Activated CD4-positive, alpha-beta T cell treated with anti-CD3 and anti-CD28 coated beads, Interleukin-2, amount 10 ng/mL, durations not matched to agents 24 days and 14 days (primary cell): ENCODE results near the gene GBP1. TPM values are rescaled to one million over a fixed set of nuclear protein-coding genes. Genes with fewer than 3 reads are reported as not detected.
A peak's percentile ranks its signal among the peaks of the same experiment; 100 is the strongest.

Experiments
- DNase-seq: peaks from one replicate; pipeline ENCODE4 v3.0.0; 2022
- H3K27ac Mint-ChIP-seq: one replicate; pipeline ENCODE4 v1.8.0; 2022; ENCODE audit warnings: mild to moderate bottlenecking, mixed read lengths
- H3K27me3 Mint-ChIP-seq: one replicate; pipeline ENCODE4 v1.8.0; 2022; ENCODE audit warnings: mixed read lengths
- H3K36me3 Mint-ChIP-seq: one replicate; pipeline ENCODE4 v1.8.0; 2022; ENCODE audit warnings: low read depth, mild to moderate bottlenecking, mixed read lengths
- H3K4me1 Mint-ChIP-seq: one replicate; pipeline ENCODE4 v1.8.0; 2021; ENCODE audit warnings: mixed read lengths
- H3K4me3 Mint-ChIP-seq: one replicate; pipeline ENCODE4 v1.8.0; 2022; ENCODE audit warnings: mild to moderate bottlenecking, moderate library complexity, mixed read lengths
- H3K9me3 Mint-ChIP-seq: one replicate; pipeline ENCODE4 v1.8.0; 2021; ENCODE audit warnings: mixed read lengths
- intact Hi-C: fragments of 100-400 bp; cut with micrococcal nuclease; formaldehyde crosslinking; loops from one replicate; pipeline ENCODE4 v1.15.1; 2023
- total RNA-seq: library from RNA; stranded (reverse); gene quantifications from 2 replicates; pipeline ENCODE4 v1.2.3, GENCODE V29; 2022

GBP1 gene, protein sequence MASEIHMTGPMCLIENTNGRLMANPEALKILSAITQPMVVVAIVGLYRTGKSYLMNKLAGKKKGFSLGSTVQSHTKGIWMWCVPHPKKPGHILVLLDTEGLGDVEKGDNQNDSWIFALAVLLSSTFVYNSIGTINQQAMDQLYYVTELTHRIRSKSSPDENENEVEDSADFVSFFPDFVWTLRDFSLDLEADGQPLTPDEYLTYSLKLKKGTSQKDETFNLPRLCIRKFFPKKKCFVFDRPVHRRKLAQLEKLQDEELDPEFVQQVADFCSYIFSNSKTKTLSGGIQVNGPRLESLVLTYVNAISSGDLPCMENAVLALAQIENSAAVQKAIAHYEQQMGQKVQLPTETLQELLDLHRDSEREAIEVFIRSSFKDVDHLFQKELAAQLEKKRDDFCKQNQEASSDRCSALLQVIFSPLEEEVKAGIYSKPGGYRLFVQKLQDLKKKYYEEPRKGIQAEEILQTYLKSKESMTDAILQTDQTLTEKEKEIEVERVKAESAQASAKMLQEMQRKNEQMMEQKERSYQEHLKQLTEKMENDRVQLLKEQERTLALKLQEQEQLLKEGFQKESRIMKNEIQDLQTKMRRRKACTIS
- 36.9 and 38.3 TPM in 2 replicates for total RNA-seq

DNA sequence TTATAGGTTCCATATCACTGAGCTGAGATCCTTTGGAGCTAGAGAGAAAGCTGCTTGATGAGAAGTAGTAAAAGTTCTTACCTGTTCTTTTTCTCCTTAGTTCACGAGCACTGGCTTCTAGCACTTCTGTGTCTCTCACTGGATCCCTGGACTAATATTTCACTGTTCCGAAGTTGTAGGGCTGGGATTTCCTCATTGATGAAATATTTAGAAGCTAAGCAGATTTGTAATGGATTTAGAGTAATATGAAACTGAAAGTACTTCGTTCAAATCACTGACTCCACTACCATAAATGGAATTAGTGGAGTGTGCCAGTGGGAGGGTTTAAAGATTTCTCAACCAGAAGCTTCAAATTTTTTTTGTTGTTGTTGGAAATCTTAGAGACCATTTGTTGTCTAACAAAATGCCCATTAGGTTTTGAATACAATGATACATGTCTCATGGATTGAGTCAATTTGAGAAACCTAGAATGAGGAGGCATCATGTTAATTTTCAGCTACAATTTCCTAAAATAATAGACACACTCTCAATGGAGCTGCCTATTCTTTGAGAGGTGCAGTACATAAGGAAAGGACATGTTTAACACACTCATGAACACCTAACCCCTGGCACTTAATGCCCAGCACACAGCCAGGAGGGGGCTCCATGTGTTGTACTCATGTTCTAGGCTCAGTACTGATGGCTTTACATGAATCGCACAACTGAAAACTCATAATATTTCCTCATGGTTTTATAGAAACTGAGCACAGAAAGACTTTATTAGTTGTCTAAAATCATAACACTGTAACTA lies at the start of gene GBP1:
TSS of gene GBP1 (minus strand) at position 130 of the 790 bp plus-strand sequence. CDS start 1,974 bp downstream, outside the sequence.
- DNase-seq = peak; percentile 79
- Mint-ChIP-seq H3K9me3 (peaks cover 3% of the 10 kb centered on the region), H3K36me3 (peaks cover 29% of the 10 kb centered on the region), H3K27me3 (no peaks in the 10 kb centered on the region), H3K27ac (peak within 1 kb of the TSS; percentile 96), H3K4me1 (peaks cover 59% of the 10 kb centered on the region), H3K4me3 (peak within 1 kb of the TSS; percentile 96)
- intact Hi-C loops = loop anchor here (2.0 kb wide), 3 partner anchors 24 to 62 kb away; partner anchors contain the start of genes GBP2 and GBP3

DNA sequence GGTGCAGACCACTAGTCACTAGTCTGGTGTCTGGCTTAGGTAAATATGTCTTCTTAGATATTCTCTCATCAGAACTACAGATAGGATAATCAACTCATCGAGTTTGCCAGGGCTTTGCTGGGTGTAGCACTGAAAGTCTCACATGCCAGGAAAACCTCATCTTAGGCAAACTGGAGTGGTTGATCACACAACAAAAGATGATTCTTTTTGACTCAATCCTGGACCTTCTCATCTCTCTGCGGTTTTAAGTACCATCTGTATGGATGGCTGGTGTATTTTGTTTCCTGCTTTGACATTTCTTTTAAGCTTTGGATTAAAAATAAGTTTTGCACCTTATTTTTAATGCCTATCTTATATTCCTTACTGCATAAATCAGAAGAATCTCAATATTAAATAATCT lies 49.7 kb upstream of the GBP1 start:
- Mint-ChIP-seq H3K27me3 (no peaks in the 10 kb centered on the region), H3K27ac (no peak overlapping the region), H3K4me1 (peaks cover 25% of the 10 kb centered on the region), H3K9me3 (no peaks in the 10 kb centered on the region), H3K4me3 (no peak overlapping the region), H3K36me3 (peaks cover 54% of the 10 kb centered on the region)
- intact Hi-C loops = no loop called here
- no peak for DNase-seq

DNA sequence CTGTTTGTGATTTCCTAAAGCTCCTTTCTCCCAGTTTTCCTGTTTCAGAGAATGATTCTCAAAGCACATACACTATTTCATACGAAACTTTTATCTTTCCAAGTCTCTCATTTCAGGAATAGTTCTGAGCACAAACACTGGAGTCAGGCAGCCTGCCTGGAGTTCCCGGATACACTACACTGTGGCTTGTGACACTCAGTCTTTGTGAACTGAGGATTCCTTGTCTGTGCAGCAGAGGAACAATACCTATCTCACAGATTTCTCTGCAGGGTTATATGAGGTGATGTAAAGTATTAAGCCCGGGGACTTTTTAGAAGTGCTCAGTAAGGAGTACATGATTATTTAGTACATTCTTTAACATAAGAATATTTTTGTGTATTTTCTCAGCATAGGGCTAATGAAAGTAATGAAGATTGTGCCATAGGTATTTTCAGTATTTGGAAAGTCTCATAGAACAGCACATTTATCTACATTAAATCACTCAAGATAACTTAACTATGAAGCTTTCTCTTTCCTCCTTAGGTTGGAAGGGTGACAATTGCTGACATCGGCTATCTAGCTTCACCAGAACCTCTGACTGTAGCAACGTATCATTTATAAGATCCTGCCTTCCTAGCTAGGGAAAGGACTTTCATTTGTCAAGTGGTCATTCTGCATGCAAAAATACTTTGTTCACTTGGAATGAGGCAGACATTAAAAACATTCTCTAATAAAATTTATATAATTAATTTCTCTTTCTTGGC lies 48.0 kb upstream of the GBP1 start:
- no peak overlapping the region for H3K27ac Mint-ChIP-seq
- H3K36me3 Mint-ChIP-seq = peaks cover 70% of the 10 kb centered on the region
- no peaks in the 10 kb centered on the region for H3K27me3 Mint-ChIP-seq
- H3K4me1 Mint-ChIP-seq = peaks cover 29% of the 10 kb centered on the region
- no peak overlapping the region for H3K4me3 Mint-ChIP-seq
- no peaks in the 10 kb centered on the region for H3K9me3 Mint-ChIP-seq
- DNase-seq = peak; percentile 45
- intact Hi-C loops = no loop called here

DNA sequence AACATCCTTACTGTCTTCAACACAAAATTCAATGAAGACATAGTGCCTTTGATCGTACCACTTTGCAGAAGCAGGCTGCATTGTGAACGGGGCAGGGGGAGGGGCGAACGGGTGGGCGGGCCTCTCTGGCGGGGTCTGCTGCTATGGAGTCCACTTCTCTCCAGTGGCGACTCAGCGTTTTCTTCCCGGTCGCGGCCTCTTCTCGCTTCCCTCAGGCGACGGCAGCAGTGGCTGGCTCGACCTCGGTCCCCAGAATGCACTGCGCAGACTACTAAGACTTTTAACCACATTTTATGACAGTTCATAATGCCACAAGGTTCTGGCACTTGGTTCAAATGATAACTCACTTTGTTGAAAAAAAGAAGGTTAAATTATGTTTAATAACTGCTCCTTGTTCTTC lies 39.7 kb upstream of the GBP1 start:
- Mint-ChIP-seq H3K27me3 (no peaks in the 10 kb centered on the region), H3K4me1 (peaks cover 15% of the 10 kb centered on the region), H3K36me3 (peaks cover 81% of the 10 kb centered on the region), H3K9me3 (peaks cover 3% of the 10 kb centered on the region), H3K27ac (peak overlapping the region; percentile 70), H3K4me3 (no peak overlapping the region)
- intact Hi-C loops = no loop called here
- DNase-seq = no peak

DNA sequence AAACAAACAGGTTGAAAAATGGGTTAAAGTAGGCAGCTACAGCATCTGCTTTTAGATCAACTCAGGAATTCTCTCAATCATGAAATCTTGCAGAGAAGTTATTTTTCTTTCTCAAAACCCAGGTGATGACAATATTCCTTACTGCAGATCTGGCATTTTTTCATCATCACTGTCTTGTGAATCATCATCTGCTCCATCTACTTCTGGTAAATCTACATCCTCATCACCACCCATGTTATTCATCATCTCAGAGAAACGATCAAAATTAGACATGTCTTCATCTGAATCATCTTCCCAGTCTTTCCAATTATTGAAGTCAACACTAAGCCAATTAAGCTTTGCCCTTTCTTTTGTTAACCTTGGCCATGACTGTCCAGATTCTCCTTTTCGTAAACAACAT lies 39.1 kb upstream of the GBP1 start:
- Mint-ChIP-seq H3K4me3 (no peak overlapping the region), H3K27me3 (no peaks in the 10 kb centered on the region), H3K9me3 (peaks cover 3% of the 10 kb centered on the region), H3K36me3 (peaks cover 77% of the 10 kb centered on the region), H3K4me1 (peaks cover 10% of the 10 kb centered on the region), H3K27ac (peak overlapping the region; percentile 70)
- no peak for DNase-seq
- intact Hi-C loops = no loop called here

DNA sequence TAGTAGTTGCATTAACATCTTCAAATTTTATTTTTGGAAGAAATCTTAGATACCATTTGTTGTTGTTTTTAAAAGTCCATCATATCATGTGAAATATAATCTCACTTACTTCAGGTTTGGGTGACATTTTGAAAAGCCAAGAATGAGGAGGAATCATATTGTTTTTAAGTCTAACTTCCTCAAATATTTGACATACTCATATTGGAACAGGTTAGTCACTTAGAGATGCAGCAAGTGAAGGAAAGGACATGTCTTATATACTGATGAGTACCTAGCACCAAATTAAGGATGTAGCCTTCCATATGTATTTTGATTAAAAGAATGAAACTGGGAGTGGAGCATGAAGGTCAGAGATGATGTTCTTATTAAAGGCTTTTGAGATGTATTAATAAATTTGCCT lies 37.0 kb upstream of the GBP1 start:
- Mint-ChIP-seq H3K4me1 (peaks cover 12% of the 10 kb centered on the region), H3K27me3 (no peaks in the 10 kb centered on the region), H3K27ac (no peak overlapping the region), H3K9me3 (peaks cover 6% of the 10 kb centered on the region), H3K4me3 (no peak overlapping the region), H3K36me3 (peaks cover 58% of the 10 kb centered on the region)
- intact Hi-C loops = no loop called here
- DNase-seq = no peak

DNA sequence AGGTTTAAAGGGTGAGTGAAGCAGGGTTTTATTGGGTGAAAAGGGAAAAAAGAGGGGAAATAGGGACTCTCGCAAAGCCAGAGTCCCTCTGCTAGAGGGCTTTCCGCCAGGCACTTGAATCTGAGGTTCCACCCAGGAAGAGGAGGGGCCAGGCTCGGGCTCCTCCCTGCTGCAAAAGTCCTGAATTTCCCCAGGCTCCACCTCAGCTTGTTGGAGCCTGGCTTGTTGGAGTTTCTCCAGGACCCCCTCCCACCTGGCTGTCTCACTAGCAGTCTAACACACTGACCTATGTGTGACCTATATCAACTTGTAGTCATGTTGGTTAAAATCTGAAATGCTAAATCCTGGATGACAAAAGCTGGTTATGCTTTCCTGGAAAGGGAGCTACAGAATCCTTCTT lies 35.4 kb upstream of the GBP1 start:
- Mint-ChIP-seq H3K9me3 (peaks cover 16% of the 10 kb centered on the region), H3K4me1 (peaks cover 12% of the 10 kb centered on the region), H3K27ac (no peak overlapping the region), H3K27me3 (no peaks in the 10 kb centered on the region), H3K36me3 (peaks cover 46% of the 10 kb centered on the region), H3K4me3 (no peak overlapping the region)
- intact Hi-C loops = no loop called here
- DNase-seq = no peak

DNA sequence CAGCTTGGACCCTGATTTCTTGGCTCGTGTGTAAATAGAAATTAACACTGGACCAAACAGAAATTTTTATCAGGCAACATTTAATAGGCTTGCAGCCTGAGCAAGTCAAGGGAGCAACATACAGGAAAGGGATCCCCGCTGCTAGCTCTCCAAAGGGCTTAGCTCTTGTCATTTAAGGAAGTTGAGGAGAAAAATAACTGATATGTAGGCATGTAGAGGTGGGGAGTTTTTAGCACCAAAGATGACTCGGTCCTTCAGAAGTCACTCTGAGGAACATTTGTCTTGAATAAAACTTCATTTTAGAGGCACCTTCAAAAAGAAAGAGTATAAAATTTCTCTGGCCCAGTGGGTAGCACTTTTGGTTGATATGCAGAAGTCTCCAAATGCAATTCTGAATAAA lies 33.8 kb upstream of the GBP1 start:
- DNase-seq = no peak
- H3K9me3 Mint-ChIP-seq = peaks cover 16% of the 10 kb centered on the region
- intact Hi-C loops = no loop called here

DNA sequence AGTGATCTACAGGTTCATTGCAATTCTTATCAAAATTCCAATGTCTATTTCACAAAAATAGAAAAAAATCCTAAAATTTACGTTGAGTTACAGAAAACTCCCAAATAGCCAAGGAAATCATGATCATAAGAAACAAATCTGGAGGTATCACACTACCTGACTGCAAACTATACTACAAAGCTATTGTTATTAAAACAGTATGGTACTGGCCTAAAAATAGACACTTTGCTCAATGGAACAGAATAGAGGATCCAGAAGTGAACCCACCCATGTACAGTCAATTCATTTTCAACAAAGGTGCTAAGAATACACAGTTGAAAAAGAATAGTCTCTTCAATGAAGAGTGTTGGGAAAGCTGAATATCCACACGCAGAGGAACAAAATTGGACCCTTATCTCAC lies 30.7 kb upstream of the GBP1 start:
- no peak for DNase-seq
- Mint-ChIP-seq H3K9me3 (peaks cover 16% of the 10 kb centered on the region), H3K27ac (no peak overlapping the region), H3K4me3 (no peak overlapping the region), H3K36me3 (peaks cover 12% of the 10 kb centered on the region), H3K4me1 (peaks cover 2% of the 10 kb centered on the region), H3K27me3 (peaks cover 8% of the 10 kb centered on the region)
- intact Hi-C loops = no loop called here

More for the DNA sequence above, 33.8 kb upstream of the GBP1 start:
- peaks cover 5% of the 10 kb centered on the region for H3K4me1 Mint-ChIP-seq
- no peak overlapping the region for H3K4me3 Mint-ChIP-seq
- H3K36me3 Mint-ChIP-seq = peaks cover 32% of the 10 kb centered on the region
- peak overlapping the region; percentile 20 for H3K27ac Mint-ChIP-seq
- H3K27me3 Mint-ChIP-seq = peaks cover 5% of the 10 kb centered on the region

DNA sequence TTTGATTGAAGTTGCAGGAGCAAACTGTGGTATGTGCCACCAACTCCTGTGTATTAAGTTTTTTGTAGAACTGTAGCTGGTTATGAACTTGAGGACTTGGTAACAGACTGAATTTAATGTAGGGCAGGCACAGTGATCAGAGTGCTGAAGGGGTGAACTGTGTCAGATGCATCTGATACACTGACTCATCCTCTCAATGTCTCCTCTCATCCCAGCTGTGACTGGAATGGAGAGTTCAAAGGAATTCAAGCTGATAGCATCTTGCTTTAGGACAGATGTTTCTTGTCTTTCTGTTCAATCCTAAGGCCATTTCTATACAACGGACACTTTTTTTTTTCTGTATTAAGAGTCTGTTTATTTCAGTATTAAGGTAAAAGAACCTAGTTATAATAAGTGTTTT lies 25.0 kb upstream of the GBP1 start:
- Mint-ChIP-seq H3K27ac (no peak overlapping the region), H3K36me3 (peaks cover 2% of the 10 kb centered on the region), H3K9me3 (peaks cover 4% of the 10 kb centered on the region), H3K27me3 (peaks cover 8% of the 10 kb centered on the region), H3K4me3 (no peak overlapping the region), H3K4me1 (peaks cover 4% of the 10 kb centered on the region)
- no peak for DNase-seq
- intact Hi-C loops = no loop called here

DNA sequence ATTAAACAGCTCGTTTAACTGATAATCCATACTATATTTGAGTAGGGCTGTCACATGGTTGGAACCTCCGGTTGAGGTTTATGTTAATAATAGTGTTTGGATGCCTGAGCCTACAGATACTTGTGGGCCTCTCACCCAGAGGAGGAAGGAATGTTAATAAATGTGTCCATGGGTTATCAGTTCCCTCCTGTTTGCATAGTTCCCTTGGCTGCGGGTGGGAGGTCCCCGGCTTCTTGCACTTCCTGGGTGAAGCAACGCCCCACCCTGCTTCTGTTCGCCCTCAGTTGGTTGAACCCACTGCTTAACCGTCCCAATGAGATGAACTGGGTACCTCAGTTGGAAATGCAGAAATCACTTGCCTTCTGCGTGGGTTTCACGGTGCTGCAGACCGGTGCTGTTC lies 23.6 kb upstream of the GBP1 start:
- Mint-ChIP-seq H3K9me3 (peaks cover 2% of the 10 kb centered on the region), H3K36me3 (no peaks in the 10 kb centered on the region), H3K27ac (no peak overlapping the region), H3K4me3 (no peak overlapping the region), H3K4me1 (peaks cover 10% of the 10 kb centered on the region), H3K27me3 (peaks cover under 1% of the 10 kb centered on the region)
- intact Hi-C loops = no loop called here
- no peak for DNase-seq

DNA sequence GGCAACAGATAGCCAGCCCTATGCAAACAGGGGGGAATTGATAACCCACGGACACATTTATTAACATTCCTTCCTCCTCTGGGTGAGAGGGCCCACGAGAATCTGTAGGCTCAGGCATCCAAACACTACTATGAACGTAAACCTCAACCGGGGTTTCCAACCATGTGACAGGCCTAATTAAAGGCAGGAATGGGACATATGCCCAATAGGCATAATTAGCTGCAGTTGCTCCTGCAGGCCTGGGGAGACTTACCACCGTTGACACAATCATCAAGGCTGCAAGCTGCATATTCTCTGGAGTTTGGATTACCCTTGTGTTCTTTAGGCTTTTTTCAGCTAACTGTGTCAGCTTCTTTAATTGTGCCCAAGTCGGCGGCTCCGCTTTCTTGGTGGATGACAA lies 22.2 kb upstream of the GBP1 start:
- DNase-seq = no peak
- no peaks in the 10 kb centered on the region for H3K36me3 Mint-ChIP-seq
- peaks cover 10% of the 10 kb centered on the region for H3K4me1 Mint-ChIP-seq
- no peaks in the 10 kb centered on the region for H3K27me3 Mint-ChIP-seq
- H3K9me3 Mint-ChIP-seq = no peaks in the 10 kb centered on the region
- H3K27ac Mint-ChIP-seq = no peak overlapping the region
- H3K4me3 Mint-ChIP-seq = no peak overlapping the region
- intact Hi-C loops = no loop called here

DNA sequence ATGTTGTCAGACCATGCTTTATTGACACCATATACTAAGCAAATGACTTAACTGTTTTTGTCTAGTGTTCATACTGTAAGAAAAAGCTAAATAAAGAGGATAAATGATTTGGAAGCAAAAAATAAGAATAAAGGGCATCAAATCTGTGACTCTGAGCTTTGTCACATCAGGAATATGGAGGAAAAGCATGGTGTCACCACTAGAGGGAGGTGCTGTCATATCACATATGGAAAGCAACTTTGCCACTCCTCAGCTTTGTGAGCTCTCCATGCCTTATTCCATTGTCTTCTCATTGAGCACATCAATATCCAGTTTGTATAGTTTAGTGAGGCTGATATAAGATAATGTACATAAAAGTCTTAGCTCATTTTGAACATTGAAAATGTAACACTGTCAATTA lies 20.8 kb upstream of the GBP1 start:
- no peaks in the 10 kb centered on the region for H3K27me3 Mint-ChIP-seq
- no peak overlapping the region for H3K27ac Mint-ChIP-seq
- intact Hi-C loops = loop anchor here (1.0 kb wide), 3 partner anchors 87 to 370 kb away; no protein-coding TSS in a partner anchor
- no peaks in the 10 kb centered on the region for H3K36me3 Mint-ChIP-seq
- DNase-seq = peak; percentile 89
- no peaks in the 10 kb centered on the region for H3K9me3 Mint-ChIP-seq
- peaks cover 12% of the 10 kb centered on the region for H3K4me1 Mint-ChIP-seq
- no peak overlapping the region for H3K4me3 Mint-ChIP-seq
